GM21390 (cell line): Measurements from ENCODE around the gene RPS6KB1.
"Not testable (repeated sequence)": the region's sequence is repeated elsewhere in the genome, so short reads cannot be mapped to it uniquely, and the experiment has no call there.

Experiments
- ATAC-seq: cut with Tn5 transposase; IDR thresholded peaks from one replicate; pipeline ENCODE4 v1.9.1; 2021; ENCODE audit not compliant: unreplicated experiment

Gene RPS6KB1

DNA sequence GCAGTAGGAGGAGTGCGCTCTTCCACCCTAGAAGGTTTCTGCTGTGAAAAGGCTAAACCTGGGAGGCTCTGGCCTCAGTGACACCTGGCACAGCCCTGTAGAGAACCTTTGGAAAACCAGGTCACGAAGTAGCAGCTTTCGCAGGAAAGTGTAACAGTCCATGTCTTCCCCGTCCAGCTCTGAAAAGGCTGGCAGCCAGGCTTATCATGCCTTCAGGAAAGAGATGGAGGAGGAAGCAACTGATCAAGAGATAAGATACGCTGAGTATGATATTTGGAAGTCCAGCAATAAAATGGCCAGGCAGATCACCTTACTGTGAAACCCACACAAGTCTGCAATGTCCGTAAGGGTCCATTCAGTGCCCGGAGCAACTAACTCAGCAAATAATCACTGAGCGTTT lies 22.4 kb upstream of the RPS6KB1 start:
- ATAC-seq, result no peak

DNA sequence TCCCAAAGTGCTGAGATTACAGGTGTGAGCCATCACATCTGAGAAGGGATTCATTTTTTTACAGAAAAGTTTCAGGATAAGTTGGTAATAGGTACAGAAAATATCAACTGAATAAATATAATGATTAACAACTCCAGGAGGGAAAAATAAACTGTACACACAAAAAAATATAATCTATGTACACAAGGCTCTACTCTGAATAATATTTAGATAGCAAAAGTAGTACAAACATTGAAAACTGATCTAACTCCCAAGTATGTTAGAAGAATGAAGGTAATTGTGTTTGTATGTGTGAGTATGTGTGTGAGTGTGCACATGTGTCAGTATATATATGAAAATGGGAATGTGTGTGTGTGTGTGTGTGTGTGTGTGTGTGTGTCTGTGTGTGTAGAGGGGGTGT lies 20.6 kb upstream of the RPS6KB1 start:
- ATAC-seq, result no peak

DNA sequence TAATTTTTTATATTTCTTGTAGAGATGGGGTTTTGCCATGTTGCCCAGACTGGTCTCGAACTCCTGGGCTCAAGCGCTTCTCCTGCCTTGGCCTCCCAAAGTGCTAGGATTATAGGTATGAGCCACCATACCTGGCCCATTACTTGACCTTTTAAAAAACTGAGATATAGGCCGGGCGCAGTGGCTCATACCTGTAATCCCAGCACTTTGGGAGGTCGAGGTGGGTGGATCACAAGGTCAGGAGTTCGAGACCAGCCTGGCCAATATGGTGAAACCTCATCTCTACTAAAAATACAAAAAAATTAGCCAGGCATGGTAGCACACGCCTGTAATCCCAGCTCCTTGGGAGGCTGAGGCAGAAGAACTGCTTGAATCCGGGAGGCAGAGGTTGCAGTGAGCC lies 19.5 kb upstream of the RPS6KB1 start:
- ATAC-seq, result not testable (repeated sequence)

DNA sequence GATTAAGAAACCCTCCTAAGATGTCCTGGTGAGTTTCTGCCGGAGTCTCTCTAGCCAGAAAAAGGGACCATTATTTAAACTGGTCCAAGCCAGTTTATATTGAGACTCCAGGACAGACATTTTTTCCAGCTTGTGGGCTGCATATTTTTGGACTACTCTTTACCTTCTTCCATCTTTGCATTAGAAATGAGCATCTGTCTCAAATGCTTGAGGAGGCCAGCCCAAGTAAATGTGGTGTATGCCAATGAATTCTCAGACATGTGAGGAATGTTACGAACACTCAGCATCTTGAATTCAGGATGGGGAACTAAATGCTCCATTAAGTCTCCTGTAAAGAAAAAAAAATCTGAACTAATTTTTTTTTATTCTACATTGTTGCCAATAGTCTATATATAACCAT lies 18.5 kb upstream of the RPS6KB1 start:
- no peak for ATAC-seq

DNA sequence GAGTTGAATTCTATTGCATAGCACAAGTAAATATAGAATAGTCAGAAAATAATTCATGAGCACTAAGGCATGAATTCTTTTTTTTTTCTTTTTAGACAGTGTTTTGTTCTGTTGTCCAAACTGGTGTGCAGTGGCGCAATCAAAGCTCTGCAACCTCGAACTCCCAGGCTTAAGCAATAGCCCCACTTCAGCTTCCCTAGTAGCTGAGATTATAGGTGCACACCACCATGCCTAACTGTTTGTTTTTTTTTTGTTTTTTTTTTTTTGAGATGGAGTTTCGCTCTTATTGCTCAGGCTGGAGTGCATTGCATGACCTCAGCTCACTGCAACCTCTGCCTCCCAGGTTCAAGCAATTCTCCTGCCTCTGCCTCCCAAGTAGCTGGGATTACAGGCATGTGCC lies 16.8 kb upstream of the RPS6KB1 start:
- ATAC-seq, result no peak

DNA sequence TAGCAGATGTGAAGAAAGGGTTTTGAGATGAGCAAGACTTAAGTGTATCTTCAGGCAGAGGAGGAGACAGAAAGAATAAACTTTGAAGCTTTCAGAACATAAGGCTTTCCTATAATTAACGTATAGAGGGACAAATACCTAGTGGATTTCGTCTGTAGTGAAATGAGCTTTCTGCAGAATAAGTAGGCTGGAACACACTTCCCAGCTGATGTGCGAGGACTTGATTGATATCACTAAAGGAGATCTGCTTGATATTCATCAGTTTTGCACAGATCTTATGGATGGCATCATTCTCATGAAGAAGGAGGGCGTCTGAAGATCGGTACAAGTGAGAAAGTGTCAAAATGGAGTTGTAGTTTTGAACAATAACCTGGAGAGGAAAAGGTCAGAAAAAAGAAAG lies 15.0 kb upstream of the RPS6KB1 start:
- ATAC-seq, result no peak

DNA sequence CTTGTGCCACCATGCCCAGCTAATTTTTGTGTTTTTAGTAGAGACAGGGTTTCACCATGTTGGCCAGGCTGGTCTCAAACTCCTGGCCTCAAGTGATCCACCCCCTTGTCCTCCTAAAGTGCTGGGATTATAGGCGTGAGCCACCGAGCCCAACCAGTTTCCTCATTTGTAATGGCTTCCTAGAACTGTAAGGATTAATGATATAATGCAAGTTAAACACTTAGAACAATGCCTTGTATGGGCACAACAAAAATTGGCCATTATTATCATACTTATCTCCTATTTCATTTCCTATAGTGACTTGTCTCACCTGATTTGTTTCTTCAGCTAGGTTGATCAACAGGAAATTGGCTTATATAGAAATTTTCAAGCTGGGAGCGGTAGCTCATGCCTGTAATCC lies 14.3 kb upstream of the RPS6KB1 start:
- ATAC-seq, result no peak

DNA sequence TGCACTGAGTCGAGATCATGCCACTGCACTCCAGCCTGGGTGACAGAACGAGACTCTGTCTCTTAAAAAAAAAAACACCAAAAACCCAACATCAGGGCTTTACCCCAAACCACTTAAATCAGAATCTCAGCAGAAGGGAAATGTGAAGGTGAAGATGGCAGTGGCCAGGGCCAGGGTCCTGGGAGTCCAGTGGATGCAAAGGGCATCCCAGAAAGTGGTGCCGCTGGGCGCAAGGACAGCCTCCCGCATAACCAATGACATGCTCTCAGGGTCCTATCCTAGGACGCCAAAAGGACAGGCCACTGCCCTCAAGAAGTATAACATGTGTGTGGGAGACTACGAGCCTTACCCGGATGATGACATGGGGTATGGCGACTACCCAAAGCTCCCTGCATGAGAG lies 8.1 kb upstream of the RPS6KB1 start:
- no peak for ATAC-seq

DNA sequence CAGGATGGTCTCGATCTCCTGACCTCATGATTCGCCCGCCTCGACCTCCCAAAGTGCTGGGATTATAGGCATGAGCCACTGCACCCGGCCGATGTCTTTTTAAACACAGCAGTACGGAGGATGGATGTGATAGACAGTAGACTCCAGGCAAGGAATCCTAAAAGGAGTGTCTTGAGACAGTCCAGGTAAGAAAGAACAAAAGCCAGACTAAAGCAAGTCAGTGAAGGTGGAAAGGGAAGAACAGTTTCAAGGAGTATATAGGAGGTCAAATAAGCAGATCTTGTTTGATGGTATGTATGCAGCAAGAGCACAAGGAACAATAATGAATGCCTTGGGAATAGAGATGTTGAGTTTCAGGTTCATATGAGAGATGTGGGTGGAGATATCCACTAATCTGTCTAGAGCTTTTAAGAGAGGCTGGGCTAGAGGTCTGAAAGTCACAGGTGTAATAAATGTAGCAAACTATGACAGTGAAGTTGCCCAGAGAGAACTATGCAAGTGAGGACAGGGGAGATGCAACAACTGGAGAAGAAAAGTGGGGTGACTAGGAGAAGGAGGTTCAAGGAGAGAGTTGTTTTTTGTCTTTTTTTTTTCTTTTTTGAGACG lies 4.7 kb upstream of the RPS6KB1 start:
- ATAC-seq, result no peak

DNA sequence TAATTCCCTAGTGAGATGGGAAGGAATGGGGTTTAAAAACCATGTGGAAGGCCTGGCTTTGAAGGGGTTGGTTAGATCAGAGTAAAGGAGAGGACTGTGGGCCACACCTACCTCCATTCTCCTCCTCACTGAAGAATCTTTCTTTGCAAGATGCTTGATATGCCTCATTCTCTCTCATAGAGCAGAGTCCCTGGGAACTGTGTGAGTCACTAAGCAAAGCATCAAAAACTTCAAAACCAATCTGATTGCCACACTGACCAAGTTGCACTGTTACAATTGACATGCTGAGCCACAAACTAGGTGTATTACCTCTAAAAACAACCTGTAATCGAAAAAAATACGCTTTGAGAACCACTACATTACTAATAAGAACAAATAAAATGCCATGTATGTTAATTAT lies 2.2 kb upstream of the RPS6KB1 start:
- no peak for ATAC-seq

DNA sequence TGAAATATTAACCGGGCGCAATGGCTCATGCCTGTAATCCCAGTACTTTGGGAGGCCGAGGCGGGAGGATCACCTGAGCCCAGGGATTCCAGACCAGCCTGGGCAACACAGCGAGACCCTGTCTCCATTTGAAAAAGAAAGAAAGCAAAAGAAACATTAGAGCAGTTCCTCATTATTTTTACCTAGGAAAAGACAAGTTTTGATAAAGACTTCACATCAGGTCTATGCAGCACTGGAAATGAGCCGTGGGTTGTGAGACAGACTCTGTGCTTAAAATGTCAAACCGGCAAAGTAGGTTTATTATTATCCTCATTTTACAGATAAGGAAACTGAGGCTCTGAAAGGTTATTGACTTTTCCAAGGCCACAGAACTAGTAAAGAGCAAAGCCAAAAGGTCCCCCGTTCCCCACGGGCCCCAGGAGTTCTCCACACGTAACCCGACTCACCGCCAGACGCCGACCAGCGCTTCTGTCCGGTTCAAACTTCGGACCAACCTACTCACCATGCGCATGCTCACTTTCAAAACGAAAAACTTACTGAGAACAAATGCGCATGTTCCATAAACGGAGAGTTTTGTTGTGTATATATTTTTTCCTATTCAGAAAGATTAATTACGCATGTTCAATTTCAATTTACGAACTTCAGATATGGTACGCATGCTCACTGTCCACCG lies 534 bp upstream of the RPS6KB1 start:
- peak; percentile 49 for ATAC-seq

DNA sequence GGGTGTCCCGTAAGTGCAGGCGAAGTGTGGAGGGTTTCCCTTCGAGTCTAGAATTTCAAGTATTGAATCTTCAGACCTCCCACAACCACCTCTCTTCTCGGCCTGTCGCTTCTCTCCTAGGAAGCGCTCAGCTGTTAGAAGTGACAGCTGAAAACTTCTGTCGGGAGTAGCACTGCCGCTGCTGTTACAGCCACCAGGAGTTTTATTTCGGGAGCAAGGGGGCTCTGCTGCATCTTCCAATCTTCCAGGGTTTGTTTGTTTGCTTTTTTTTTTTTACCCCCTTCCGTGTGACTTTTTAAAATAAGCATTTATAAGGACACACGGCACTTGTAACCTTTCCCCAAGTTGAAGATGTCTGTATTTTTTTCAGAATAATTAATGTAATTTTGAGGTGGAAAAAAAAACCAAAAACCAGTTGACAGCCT lies 767 bp downstream of the RPS6KB1 start:
- ATAC-seq, result no peak

DNA sequence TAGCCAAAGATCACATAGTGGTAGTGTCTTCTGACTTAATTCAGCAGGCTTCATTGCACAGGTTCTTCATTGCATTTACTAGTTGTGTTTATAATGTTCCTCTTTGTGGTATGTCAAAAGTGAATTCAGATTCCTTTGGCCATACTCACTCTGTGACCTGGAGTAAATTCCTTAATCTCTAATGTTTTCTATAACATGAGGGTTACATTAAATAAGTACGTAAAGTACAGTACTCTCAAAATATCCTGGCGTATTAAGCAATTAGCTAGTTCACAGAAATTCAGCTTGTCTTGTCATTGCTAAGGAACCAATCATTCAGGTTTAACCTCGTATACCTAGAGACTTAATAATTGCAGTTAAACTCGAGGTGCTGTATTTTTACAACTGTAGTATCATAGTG lies 4.2 kb downstream of the RPS6KB1 start:
- no peak for ATAC-seq

DNA sequence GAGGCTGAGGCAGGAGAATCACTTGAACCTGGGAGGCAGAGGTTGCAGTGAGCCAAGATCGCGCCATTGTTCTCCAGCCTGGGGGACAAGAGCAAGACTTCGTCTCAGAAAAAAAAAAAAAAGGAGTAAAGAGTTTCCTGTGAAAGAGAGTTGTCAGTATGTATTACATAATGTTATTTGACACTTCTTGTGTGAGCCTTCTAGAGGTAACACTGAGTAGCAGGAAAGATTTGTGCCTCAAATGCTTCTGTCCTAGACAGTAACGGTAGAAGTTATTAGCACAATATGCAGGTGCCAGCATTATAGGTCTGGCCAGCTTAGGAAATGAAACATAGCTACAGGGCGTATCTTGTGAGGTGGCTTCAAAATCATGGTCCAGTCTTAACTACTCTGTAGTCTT lies 6.2 kb downstream of the RPS6KB1 start:
- ATAC-seq, result no peak

DNA sequence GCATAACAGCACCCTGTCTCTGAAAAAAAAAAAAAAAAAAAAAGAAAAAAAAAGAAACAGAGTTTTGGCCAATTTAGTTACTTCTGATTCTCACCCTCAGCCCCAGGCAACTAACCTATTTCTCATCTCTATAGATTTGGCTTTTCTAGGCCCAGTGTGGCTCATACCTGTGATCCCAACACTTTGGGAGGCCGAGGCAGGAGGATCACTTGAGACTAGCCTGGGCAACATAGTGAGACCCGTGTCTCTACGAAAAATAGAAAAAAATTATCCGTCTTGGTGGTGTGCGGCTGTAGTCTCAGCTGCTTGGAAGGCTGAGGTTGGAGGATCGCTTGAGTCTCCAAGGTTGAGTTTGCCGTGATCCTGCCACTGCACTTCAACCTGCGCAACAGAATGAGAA lies 8.7 kb downstream of the RPS6KB1 start:
- ATAC-seq, result no peak

DNA sequence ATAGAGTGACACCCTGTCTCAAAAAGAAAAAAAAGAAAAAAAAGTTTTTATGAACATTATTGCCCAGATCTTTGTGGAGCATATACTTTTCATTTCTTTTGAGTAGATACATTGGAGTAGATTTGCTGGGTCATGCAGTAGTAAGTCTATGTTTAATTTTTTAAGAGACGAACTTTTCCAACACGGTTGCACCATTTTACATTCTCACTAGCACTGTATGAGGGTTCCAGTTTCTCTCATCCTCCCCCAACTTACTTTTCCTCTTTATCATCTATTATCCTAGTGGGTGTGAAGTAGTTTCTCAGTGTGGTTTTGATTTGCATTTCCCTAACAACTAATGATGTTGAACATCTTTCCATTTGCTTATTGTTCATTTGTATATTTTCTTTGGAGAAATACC lies 10.5 kb downstream of the RPS6KB1 start:
- no peak for ATAC-seq

DNA sequence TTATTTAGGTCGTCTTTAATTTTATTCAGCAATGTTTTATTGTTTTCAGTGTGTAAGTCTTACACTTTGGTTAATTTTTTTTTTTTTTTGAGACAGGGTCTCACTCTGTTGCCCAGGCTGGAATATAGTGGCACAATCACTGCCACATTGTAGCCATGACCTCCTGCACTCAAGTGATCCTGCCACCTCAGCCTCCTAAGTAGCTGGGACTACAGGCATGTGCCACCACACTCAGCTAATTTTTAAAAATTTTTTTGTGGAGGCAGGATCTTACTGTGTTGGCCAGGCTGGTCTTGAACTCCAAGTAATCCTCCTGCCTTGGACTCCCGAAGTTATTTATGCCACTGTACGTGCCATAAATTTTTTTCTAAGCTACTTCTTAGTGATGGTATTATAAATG lies 14.5 kb downstream of the RPS6KB1 start:
- ATAC-seq, result no peak

DNA sequence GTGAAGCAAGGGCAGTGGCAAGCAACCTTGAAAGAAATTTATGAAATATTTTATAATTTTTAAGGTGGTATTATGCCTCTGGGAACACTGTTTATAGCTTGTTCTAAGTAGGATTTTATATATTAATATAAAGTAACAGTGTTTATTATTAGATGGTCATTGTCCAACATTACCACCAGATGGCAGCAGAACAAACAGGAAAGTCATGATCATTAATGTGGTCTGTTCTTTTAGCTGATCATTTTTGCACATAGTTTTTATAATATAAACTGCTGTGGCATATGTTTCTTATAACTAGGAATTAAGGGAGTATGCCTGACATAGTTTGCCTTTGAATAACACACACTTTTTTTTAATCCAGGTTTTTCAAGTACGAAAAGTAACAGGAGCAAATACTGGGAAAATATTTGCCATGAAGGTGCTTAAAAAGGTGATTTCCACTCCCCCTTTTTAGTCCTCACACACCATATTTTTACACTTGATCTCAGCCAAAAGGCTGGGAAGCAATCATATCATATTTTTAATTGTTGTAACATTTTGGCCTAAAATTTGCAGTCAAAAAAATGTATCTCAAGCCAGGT lies 21.4 kb downstream of the RPS6KB1 start:
- no peak for ATAC-seq

DNA sequence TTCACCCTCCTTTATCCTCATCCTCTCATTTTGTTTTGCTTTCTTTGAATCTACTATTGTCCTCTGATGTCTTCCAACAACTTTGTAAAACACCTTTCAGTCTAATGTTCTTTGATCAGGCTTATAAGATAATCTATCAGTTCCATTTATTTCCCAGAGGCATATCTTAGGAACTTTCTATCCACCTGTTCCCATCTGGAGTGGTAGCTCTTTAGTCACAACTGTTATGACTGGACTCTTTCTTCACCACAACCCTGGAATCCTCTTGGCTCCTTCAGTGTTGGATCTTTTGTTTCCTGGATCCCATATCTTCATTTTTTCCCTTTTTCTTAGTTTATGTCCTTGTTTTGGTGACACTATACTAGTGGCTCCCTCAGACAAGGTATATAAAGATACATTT lies 23.5 kb downstream of the RPS6KB1 start:
- no peak for ATAC-seq

DNA sequence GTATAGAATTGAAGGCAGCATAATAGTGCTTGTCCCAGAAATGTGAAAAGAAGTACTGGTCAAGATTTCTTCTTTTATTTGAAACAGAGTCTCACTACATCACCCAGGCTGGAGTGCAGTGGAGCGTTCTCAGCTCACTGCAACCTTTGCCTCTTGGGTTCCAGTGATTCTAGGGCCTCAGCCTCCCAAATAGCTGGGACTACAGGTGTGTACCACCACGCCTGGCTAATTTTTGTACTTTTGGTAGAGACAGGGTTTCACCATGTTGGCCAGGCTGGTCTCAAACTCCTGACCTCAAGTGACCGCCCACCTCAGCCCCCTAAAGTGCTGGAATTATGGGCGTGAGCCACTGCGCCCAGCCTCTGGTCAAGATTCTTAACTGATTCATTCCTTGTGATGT lies 27.7 kb downstream of the RPS6KB1 start:
- ATAC-seq, result not testable (repeated sequence)

DNA sequence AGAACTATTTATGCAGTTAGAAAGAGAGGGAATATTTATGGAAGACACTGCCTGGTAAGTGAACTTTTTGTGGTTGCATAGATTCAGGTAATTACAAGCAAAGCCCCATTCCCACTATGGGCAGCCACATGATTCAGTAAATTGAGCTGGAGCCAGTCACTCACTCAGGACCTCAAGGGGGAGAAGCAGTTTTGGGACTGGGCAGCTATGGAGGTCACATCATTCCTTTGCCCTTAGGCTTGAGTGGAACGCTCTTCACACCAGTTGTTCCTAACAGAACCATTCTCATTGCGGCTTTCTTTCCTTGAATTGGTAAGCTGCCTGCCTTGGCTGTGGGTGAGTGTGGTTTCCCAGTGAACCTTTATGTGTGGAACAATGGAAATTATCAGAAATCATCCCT lies 37.2 kb downstream of the RPS6KB1 start:
- not testable (repeated sequence) for ATAC-seq

DNA sequence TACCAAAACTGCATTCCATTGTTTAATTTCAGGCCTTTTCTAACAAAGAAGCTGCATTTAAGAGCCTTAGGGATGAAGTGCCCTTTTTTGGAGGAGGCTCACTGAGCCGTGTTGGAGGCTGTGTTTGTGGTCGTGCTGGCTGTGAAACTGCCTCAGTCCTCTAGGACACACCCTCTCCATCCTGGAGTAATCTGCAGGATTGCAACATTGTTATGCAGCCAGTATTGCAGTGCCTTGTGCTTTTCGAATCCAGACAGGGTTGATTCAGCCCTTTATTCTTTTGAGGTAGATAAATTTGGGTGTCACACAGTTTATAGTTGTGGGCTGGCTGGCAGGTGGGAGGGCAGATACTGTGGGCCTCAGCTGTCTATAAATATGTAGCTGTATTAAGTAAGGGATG lies 37.8 kb downstream of the RPS6KB1 start:
- not testable (repeated sequence) for ATAC-seq

DNA sequence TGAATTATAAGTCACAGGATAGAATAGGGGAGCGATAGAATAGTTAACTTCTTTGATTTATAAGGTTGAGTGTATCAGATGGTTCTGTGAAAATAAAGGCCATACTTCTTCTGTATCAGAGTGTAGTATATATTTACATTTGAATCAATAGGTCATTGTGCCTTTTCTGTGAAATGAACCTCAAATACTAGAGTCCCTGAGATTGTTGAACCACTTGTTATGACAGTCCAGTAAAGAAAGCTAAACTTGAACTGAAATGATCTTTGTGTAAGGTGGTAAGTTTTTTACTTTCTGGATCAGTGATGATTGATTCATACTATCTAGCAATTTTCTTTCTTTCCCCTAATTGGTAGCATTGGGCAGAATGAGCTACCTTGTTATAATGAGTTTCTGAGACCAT lies 40.4 kb downstream of the RPS6KB1 start:
- ATAC-seq, result not testable (repeated sequence)
